ENCODE data around the gene ULBP2. TPM values are rescaled to one million over a fixed set of nuclear protein-coding genes. Genes with fewer than 3 reads are reported as not detected.
"Not testable (repeated sequence)": the region's sequence is repeated elsewhere in the genome, so short reads cannot be mapped to it uniquely, and the experiment has no call there.

Gene ULBP2
- total and polyA plus RNA-seq, 2 of the 8 experiments (the other 6 are each of a cell fraction or from before 2014, with no cell fraction given), result 0.05 TPM; not detected in 1

DNA sequence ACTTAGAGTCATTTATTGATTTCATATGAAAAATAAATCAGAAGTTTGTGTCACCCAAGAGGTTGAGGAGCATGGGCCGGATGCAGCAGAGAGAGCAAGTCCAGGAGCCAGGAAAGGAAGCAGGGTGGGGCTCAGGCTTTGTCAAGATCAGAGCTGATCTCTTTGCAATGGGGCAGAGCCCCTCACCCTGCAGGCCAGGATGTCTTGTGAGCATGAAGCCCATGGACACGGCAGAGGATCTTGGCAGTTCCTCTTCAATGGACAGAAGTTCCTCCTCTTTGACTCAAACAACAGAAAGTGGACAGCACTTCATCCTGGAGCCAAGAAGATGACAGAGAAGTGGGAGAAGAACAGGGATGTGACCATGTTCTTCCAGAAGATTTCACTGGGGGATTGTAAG is 27.1 kb downstream of the ULBP2 start:
- H2BK15ac ChIP-seq (ENCODE audit: low read length); H3K9me3 ChIP-seq (ENCODE audit: insufficient read depth in 2 of 2, low read depth in 1 of 2, low read length in 1 of 2); H4K8ac ChIP-seq (ENCODE audit: extremely low read depth, insufficient read depth, low read length); H2AFZ ChIP-seq (ENCODE audit: low read length); H3K9ac ChIP-seq (replicated peaks in 1 of 4; ENCODE audit: extremely low read depth in 1 of 4, low read depth in 3 of 4, low read length in 3 of 4); H3K27ac ChIP-seq (ENCODE audit: low read depth, low read length); H3K23ac ChIP-seq (ENCODE audit: insufficient read length); H2BK12ac ChIP-seq (ENCODE audit: low read depth, low read length); H2BK5ac ChIP-seq (ENCODE audit: low read depth, low read length); H3K23me2 ChIP-seq (ENCODE audit: low read depth, low read length); H4K5ac ChIP-seq (ENCODE audit: insufficient read length, low read depth, low read length); H2AK5ac ChIP-seq (ENCODE audit: low read depth, low read length); H3K79me2 ChIP-seq (ENCODE audit: control insufficient read depth in 1 of 2, insufficient read depth in 2 of 2, low read length in 2 of 2); H3K56ac ChIP-seq (replicated peaks; ENCODE audit: insufficient read length, low read depth, low read length); H3K36me3 ChIP-seq (ENCODE audit: control insufficient read depth in 2 of 4, insufficient read depth in 4 of 4, low read length in 3 of 4); H4K20me1 ChIP-seq (replicated peaks in 1 of 2; ENCODE audit: control insufficient read depth in 1 of 2, insufficient read depth in 2 of 2, low read length in 2 of 2); H3K4ac ChIP-seq (replicated peaks; ENCODE audit: insufficient read length, low read depth, low read length); H3K79me1 ChIP-seq (ENCODE audit: low read depth, low read length); H4K91ac ChIP-seq (replicated peaks; ENCODE audit: insufficient read length, low read length); H2BK120ac ChIP-seq (replicated peaks; ENCODE audit: low read depth, low read length); H3K4me2 ChIP-seq (ENCODE audit: insufficient read depth in 1 of 2, low read depth in 2 of 2, low read length in 2 of 2); H3K4me3 ChIP-seq (ENCODE audit: extremely low read depth in 1 of 4, insufficient read depth in 2 of 4, low read depth in 3 of 4, low read length in 4 of 4); H2BK20ac ChIP-seq (ENCODE audit: low read length); FAIRE-seq; H3K14ac ChIP-seq (ENCODE audit: insufficient read length); POLR2A ChIA-PET (ENCODE audit: partially characterized antibody); H3K18ac ChIP-seq (ENCODE audit: extremely low read depth, low read length): not testable (repeated sequence)
- H3K4me1 ChIP-seq (replicated peaks in 1 of 4; ENCODE audit: control insufficient read depth in 3 of 4, insufficient read depth in 4 of 4, low read length in 3 of 4), result peaks cover 0 to 18% (median 14%) of the 10 kb centered on the region in 4 experiments; a peak in 5 of 7 replicates
- 71% methylated on average over 2 of the region's 2 CpGs; no CpG with 5 or more reads in 1 of the 2 experiments for WGBS, 2 experiments (ENCODE audit: extremely low coverage in 1 of 2, insufficient coverage in 1 of 2, insufficient read length in 1 of 2, insufficient replicate concordance in 2 of 2, low coverage in 1 of 2, low lambda C conversion rate in 2 of 2, missing lambda C conversion rate in 1 of 2)
- DNase-seq (ENCODE audit: low read depth in 1 of 2, low spot score in 2 of 2), result peak in 1 of 2 experiments; percentile 30
- H3K27me3 ChIP-seq (replicated peaks in 1 of 4; ENCODE audit: control insufficient read depth in 3 of 4, extremely low read depth in 1 of 4, insufficient read depth in 3 of 4, low read length in 3 of 4), result peaks cover 34 to 62% (median 50%) of the 10 kb centered on the region in 4 experiments
- CTCF ChIA-PET (ENCODE audit: partially characterized antibody), result interaction anchor here (0.6 kb wide), 1 partner anchor 25 kb away, joined by 4 read pairs; no protein-coding TSS in a partner anchor

All from H1 (cell line).